CD4-positive, alpha-beta T cell treated with Interleukin-12 subunit alpha and Interleukin-12 subunit beta, for 1 hour (primary cell): Measurements from ENCODE around the gene P2RX2.

Experiments used
- DNase-seq: peaks from one replicate; pipeline ENCODE4 v3.0.0-alpha.2; 2020

P2RX2 gene

GRCh38 chr12:132618683-132619043, at the start of gene P2RX2:
P2RX2 (plus strand) TSS chr12:132618776; CDS start chr12:132618817, 41 bp downstream.
- no peak for DNase-seq

- DNase-seq = no peak
Measured at GRCh38 chr12:132568826-132569480, 49.6 kb upstream of the P2RX2 start.

GRCh38 chr12:132569856-132570480, 48.6 kb upstream of the P2RX2 start:
- DNase-seq = no peak

- no peak for DNase-seq
Measured at GRCh38 chr12:132570635-132571034, 47.9 kb upstream of the P2RX2 start.

- DNase-seq = no peak
Measured at GRCh38 chr12:132571051-132571450, 47.5 kb upstream of the P2RX2 start.

GRCh38 chr12:132571598-132571997, 47.0 kb upstream of the P2RX2 start:
- no peak for DNase-seq

- DNase-seq = no peak
Measured at GRCh38 chr12:132572106-132572505, 46.5 kb upstream of the P2RX2 start.

GRCh38 chr12:132572801-132573760, 45.5 kb upstream of the P2RX2 start:
- no peak for DNase-seq

GRCh38 chr12:132574271-132574996, 44.1 kb upstream of the P2RX2 start:
- no peak for DNase-seq

- no peak for DNase-seq
Measured at GRCh38 chr12:132575661-132576060, 42.9 kb upstream of the P2RX2 start.

- DNase-seq = no peak
Measured at GRCh38 chr12:132576701-132577100, 41.9 kb upstream of the P2RX2 start.

GRCh38 chr12:132577191-132577920, 41.2 kb upstream of the P2RX2 start:
- no peak for DNase-seq

GRCh38 chr12:132578118-132578517, 40.5 kb upstream of the P2RX2 start:
- DNase-seq = no peak

GRCh38 chr12:132578826-132579225, 39.8 kb upstream of the P2RX2 start:
- DNase-seq = no peak

- no peak for DNase-seq
Measured at GRCh38 chr12:132579744-132580143, 38.8 kb upstream of the P2RX2 start.

GRCh38 chr12:132580701-132581292, 37.8 kb upstream of the P2RX2 start:
- no peak for DNase-seq

GRCh38 chr12:132581348-132582057, 37.1 kb upstream of the P2RX2 start:
- DNase-seq = no peak

- no peak for DNase-seq
Measured at GRCh38 chr12:132582058-132582420, 36.5 kb upstream of the P2RX2 start.

- no peak for DNase-seq
Measured at GRCh38 chr12:132582582-132583410, 35.8 kb upstream of the P2RX2 start.

- DNase-seq = no peak
Measured at GRCh38 chr12:132583411-132583710, 35.2 kb upstream of the P2RX2 start.

GRCh38 chr12:132583736-132584135, 34.8 kb upstream of the P2RX2 start:
- DNase-seq = no peak
